SK-N-SH (cell line): Measurements from ENCODE around the gene GHRH.
A peak's percentile ranks its signal among the peaks of the same experiment; 100 is the strongest.

Source experiments
- MAX ChIP-seq: IDR thresholded peaks from 2 replicates; pipeline ENCODE4 v1.4.0; 2012; ENCODE audit warnings: low read depth
- TF ChIP-seq, protein P1 (sequence below): fragments of 200-600 bp; sonication (generic); IDR thresholded peaks from 2 replicates; pipeline ENCODE4 v1.6.1; 2017; ENCODE audit warnings: antibody characterized with exemption, mild to moderate bottlenecking, moderate library complexity

DNA sequence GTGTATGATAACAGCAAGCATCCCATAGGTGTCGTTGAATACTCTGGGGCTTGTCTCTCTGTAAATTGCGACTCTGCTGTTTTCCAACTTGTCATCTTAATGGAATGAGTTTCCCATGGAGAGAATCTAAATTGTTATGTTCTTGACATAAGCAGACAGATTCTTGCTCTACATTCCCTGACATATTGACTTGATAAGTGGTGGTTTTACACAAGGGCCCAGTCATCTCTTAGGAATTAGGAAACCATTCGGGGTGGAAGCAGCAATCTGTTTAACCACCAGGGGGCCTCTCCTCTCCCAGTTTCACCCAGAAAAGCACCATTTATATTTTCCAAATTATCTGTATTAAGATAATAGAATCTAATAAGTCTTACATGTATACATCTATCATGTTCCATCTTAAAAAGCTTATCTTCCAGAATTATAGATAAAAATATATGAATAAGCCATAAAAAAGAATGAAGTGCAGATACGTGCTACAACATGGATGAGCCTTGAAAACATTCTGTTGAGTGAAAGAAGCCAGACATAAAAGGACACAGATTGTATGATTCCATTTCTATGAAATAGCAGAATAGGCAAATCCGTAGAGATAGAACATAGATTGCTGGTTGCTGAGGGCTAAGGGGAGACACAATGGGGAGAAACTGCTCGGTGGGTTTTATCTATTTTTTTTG, 59.2 kb downstream of the GHRH start:
- TF ChIP-seq MAX = no peak
- TF ChIP-seq, protein P1, sequence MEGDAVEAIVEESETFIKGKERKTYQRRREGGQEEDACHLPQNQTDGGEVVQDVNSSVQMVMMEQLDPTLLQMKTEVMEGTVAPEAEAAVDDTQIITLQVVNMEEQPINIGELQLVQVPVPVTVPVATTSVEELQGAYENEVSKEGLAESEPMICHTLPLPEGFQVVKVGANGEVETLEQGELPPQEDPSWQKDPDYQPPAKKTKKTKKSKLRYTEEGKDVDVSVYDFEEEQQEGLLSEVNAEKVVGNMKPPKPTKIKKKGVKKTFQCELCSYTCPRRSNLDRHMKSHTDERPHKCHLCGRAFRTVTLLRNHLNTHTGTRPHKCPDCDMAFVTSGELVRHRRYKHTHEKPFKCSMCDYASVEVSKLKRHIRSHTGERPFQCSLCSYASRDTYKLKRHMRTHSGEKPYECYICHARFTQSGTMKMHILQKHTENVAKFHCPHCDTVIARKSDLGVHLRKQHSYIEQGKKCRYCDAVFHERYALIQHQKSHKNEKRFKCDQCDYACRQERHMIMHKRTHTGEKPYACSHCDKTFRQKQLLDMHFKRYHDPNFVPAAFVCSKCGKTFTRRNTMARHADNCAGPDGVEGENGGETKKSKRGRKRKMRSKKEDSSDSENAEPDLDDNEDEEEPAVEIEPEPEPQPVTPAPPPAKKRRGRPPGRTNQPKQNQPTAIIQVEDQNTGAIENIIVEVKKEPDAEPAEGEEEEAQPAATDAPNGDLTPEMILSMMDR = peak; percentile 95
